A673 (cell line): ENCODE results near the gene NAGK.

Source experiments
- EZH2 ChIP-seq: fragments of 200-600 bp; sonication (generic); IDR thresholded peaks from 2 replicates; pipeline ENCODE4 v1.6.1; 2017; ENCODE audit warnings: borderline replicate concordance, low read depth, mild to moderate bottlenecking, mixed read lengths, antibody characterized with exemption, low read length; ENCODE audit not compliant: poor library complexity, severe bottlenecking
- TF ChIP-seq, protein P1 (sequence below): fragments of 300-800, 200-600 bp; sonication (generic); conservative IDR thresholded peaks from 2 replicates; pipeline ENCODE4 v1.5.1; 2017; ENCODE audit warnings: low read depth, mild to moderate bottlenecking, antibody characterized with exemption, low read length, moderate library complexity, mixed read lengths

- TF ChIP-seq EZH2: no peak
- TF ChIP-seq, protein P1, sequence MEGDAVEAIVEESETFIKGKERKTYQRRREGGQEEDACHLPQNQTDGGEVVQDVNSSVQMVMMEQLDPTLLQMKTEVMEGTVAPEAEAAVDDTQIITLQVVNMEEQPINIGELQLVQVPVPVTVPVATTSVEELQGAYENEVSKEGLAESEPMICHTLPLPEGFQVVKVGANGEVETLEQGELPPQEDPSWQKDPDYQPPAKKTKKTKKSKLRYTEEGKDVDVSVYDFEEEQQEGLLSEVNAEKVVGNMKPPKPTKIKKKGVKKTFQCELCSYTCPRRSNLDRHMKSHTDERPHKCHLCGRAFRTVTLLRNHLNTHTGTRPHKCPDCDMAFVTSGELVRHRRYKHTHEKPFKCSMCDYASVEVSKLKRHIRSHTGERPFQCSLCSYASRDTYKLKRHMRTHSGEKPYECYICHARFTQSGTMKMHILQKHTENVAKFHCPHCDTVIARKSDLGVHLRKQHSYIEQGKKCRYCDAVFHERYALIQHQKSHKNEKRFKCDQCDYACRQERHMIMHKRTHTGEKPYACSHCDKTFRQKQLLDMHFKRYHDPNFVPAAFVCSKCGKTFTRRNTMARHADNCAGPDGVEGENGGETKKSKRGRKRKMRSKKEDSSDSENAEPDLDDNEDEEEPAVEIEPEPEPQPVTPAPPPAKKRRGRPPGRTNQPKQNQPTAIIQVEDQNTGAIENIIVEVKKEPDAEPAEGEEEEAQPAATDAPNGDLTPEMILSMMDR: no peak
Measured at GRCh38 chr2:71060871-71061270, 7.6 kb upstream of the NAGK start.
